Measurements from ENCODE around the gene HDAC9.

The HDAC9 gene

GRCh38 chr7:18468795-18469194 is 26.8 kb upstream of the HDAC9 start:
- no peaks in the 10 kb centered on the region for H3K36me3 ChIP-seq (ENCODE audit: control insufficient read depth in 2 of 2, insufficient read depth in 2 of 2, low read length in 2 of 2)
- H3K4me1 ChIP-seq (ENCODE audit: control insufficient read depth, insufficient read depth, low read length) = no peaks in the 10 kb centered on the region
- H3K9me3 ChIP-seq (ENCODE audit: control insufficient read depth in 2 of 2, low read length in 2 of 2) = no peaks in the 10 kb centered on the region
- H3K27me3 ChIP-seq (ENCODE audit: control insufficient read depth in 1 of 2, insufficient read depth in 2 of 2, low read length in 2 of 2) = no peaks in the 10 kb centered on the region
- H3K27ac ChIP-seq (ENCODE audit: low read length) = no peak overlapping the region
- no peak overlapping the region for H3K4me3 ChIP-seq (ENCODE audit: low read length in 2 of 2)
- no peak overlapping the region for H3K9ac ChIP-seq (ENCODE audit: low read length in 2 of 2)

DNA sequence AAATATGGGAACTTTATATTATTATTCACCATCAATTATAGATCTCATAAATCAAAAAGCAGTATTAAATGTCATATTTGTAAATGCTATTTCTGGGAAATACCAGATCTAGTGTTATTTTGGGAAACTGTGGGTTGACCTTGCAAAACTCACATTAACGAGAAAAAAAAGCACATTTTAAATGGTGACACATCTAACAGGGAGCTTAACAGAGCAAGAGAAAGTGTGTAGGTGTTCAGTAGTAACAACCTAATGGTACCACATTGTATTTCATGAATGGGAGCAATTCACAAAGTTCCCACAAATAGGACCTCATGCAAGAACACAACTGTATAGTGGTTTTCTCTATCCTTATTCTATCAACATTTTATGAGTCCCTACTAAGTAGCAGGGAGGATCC is 26.2 kb upstream of the HDAC9 start:
- Histone ChIP-seq H3K27me3 (ENCODE audit: control insufficient read depth in 1 of 2, insufficient read depth in 2 of 2, low read length in 2 of 2) (no peaks in the 10 kb centered on the region), H3K9ac (ENCODE audit: low read length in 2 of 2) (no peak overlapping the region), H3K36me3 (ENCODE audit: control insufficient read depth in 2 of 2, insufficient read depth in 2 of 2, low read length in 2 of 2) (no peaks in the 10 kb centered on the region), H3K4me3 (ENCODE audit: low read length in 2 of 2) (no peak overlapping the region), H3K9me3 (ENCODE audit: control insufficient read depth in 2 of 2, low read length in 2 of 2) (no peaks in the 10 kb centered on the region), H3K4me1 (ENCODE audit: control insufficient read depth, insufficient read depth, low read length) (no peaks in the 10 kb centered on the region), H3K27ac (ENCODE audit: low read length) (no peak overlapping the region)

DNA sequence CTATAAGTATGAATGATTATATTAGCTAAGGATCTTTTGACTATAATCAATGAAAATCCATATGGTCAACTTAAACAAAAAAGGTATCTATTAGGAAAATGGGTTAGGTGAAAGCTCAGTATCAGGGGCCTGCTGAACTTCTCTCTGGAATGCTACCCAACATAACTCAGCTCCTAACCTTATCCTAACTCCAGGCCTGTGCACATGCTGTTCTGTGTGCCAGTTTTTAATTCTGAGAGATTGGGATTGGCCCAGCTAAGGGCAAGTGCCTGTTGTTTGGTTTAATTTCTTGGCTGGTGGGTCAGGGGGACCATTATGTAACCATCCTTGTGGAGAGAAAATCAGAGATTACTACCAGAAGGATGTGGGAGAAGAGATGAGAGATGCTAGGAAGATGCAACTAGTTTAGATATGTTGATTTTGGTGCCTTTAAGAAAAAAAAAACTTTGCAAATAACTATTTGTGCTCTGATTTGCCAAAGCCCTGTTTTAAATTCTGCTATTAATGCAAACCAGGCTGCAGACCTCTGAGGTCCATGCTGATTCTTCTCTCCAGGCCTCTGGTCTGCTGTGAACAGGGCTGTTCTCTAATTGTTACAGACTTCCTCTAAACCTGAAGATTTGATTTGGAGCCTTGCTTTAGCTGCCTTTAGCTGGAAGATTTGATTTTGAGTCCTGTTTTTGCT is 23.9 kb upstream of the HDAC9 start:
- Histone ChIP-seq H3K27me3 (ENCODE audit: control insufficient read depth in 1 of 2, insufficient read depth in 2 of 2, low read length in 2 of 2) (no peaks in the 10 kb centered on the region), H3K4me1 (ENCODE audit: control insufficient read depth, insufficient read depth, low read length) (no peaks in the 10 kb centered on the region), H3K4me3 (ENCODE audit: low read length in 2 of 2) (no peak overlapping the region), H3K9ac (ENCODE audit: low read length in 2 of 2) (no peak overlapping the region), H3K27ac (ENCODE audit: low read length) (no peak overlapping the region), H3K36me3 (ENCODE audit: control insufficient read depth in 2 of 2, insufficient read depth in 2 of 2, low read length in 2 of 2) (no peaks in the 10 kb centered on the region), H3K9me3 (ENCODE audit: control insufficient read depth in 2 of 2, low read length in 2 of 2) (no peaks in the 10 kb centered on the region)

DNA sequence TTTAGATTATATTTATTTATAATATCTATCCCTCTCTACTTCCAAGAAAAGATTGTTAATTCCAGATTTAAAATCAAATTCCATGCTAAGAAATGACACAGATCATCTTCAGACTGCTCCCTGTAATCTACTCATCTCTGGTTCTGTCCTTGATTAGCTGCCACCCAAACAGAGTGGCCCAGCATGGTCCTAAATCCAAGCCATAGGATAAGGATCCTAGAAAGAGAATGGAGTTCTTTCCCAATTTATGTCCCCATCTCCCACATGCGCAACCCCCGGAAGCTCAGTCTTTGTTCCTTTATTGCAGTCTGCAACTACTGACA is 23.4 kb upstream of the HDAC9 start:
- Histone ChIP-seq H3K36me3 (ENCODE audit: control insufficient read depth in 2 of 2, insufficient read depth in 2 of 2, low read length in 2 of 2) (no peaks in the 10 kb centered on the region), H3K27ac (ENCODE audit: low read length) (no peak overlapping the region), H3K27me3 (ENCODE audit: control insufficient read depth in 1 of 2, insufficient read depth in 2 of 2, low read length in 2 of 2) (no peaks in the 10 kb centered on the region), H3K4me3 (ENCODE audit: low read length in 2 of 2) (no peak overlapping the region), H3K9ac (ENCODE audit: low read length in 2 of 2) (no peak overlapping the region), H3K9me3 (ENCODE audit: control insufficient read depth in 2 of 2, low read length in 2 of 2) (no peaks in the 10 kb centered on the region), H3K4me1 (ENCODE audit: control insufficient read depth, insufficient read depth, low read length) (no peaks in the 10 kb centered on the region)

DNA sequence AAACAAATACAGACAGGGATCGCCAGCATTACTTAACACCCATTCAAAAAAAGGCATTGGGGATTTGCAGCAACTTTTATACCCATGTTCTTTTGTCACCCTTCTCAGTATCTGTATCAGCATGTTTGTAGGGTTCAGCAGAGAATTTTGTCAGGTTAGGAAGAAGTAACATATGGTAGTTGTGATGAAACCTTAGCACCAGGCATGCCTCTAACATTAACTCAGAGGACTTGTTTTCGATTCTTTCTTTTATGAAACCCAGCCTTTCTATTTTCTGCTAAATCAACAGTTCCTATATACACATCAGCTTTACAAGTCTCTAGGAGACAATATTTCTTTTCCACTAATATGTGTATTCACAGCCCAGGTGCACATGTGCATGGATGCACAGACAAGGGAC is 22.4 kb upstream of the HDAC9 start:
- Histone ChIP-seq H3K4me1 (ENCODE audit: control insufficient read depth, insufficient read depth, low read length) (no peaks in the 10 kb centered on the region), H3K27ac (ENCODE audit: low read length) (no peak overlapping the region), H3K4me3 (ENCODE audit: low read length in 2 of 2) (no peak overlapping the region), H3K9ac (ENCODE audit: low read length in 2 of 2) (no peak overlapping the region), H3K36me3 (ENCODE audit: control insufficient read depth in 2 of 2, insufficient read depth in 2 of 2, low read length in 2 of 2) (no peaks in the 10 kb centered on the region), H3K9me3 (ENCODE audit: control insufficient read depth in 2 of 2, low read length in 2 of 2) (no peaks in the 10 kb centered on the region), H3K27me3 (ENCODE audit: control insufficient read depth in 1 of 2, insufficient read depth in 2 of 2, low read length in 2 of 2) (no peaks in the 10 kb centered on the region)

DNA sequence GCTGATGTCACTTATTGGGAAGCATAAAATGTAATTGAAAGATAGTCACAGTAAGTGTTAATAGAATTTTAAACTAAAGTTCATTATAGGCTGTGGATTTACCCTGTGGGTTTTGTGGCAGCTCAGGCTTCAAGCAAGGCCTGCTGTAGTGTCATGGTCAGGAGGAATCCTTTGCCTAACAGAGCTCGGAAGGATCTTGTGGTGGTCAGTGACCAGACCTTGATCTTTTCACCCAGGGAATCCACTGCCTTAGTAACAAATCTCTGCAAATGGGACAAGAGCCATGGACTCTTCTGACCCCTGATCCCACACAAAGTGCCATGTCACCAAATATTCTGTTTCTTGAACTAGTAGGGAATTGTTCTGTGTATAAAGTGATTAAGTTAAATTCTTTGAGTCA is 20.6 kb upstream of the HDAC9 start:
- no peak overlapping the region for H3K4me3 ChIP-seq (ENCODE audit: low read length in 2 of 2)
- H3K9me3 ChIP-seq (ENCODE audit: control insufficient read depth in 2 of 2, low read length in 2 of 2) = no peaks in the 10 kb centered on the region
- no peaks in the 10 kb centered on the region for H3K27me3 ChIP-seq (ENCODE audit: control insufficient read depth in 1 of 2, insufficient read depth in 2 of 2, low read length in 2 of 2)
- H3K4me1 ChIP-seq (ENCODE audit: control insufficient read depth, insufficient read depth, low read length) = no peaks in the 10 kb centered on the region
- H3K27ac ChIP-seq (ENCODE audit: low read length) = no peak overlapping the region
- H3K9ac ChIP-seq (ENCODE audit: low read length in 2 of 2) = no peak overlapping the region
- H3K36me3 ChIP-seq (ENCODE audit: control insufficient read depth in 2 of 2, insufficient read depth in 2 of 2, low read length in 2 of 2) = no peaks in the 10 kb centered on the region

GRCh38 chr7:18475488-18475887 is 20.1 kb upstream of the HDAC9 start:
- H3K36me3 ChIP-seq (ENCODE audit: control insufficient read depth in 2 of 2, insufficient read depth in 2 of 2, low read length in 2 of 2) = no peaks in the 10 kb centered on the region
- H3K27me3 ChIP-seq (ENCODE audit: control insufficient read depth in 1 of 2, insufficient read depth in 2 of 2, low read length in 2 of 2) = no peaks in the 10 kb centered on the region
- no peaks in the 10 kb centered on the region for H3K4me1 ChIP-seq (ENCODE audit: control insufficient read depth, insufficient read depth, low read length)
- H3K9ac ChIP-seq (ENCODE audit: low read length in 2 of 2) = no peak overlapping the region
- no peaks in the 10 kb centered on the region for H3K9me3 ChIP-seq (ENCODE audit: control insufficient read depth in 2 of 2, low read length in 2 of 2)
- no peak overlapping the region for H3K27ac ChIP-seq (ENCODE audit: low read length)
- H3K4me3 ChIP-seq (ENCODE audit: low read length in 2 of 2) = no peak overlapping the region

DNA sequence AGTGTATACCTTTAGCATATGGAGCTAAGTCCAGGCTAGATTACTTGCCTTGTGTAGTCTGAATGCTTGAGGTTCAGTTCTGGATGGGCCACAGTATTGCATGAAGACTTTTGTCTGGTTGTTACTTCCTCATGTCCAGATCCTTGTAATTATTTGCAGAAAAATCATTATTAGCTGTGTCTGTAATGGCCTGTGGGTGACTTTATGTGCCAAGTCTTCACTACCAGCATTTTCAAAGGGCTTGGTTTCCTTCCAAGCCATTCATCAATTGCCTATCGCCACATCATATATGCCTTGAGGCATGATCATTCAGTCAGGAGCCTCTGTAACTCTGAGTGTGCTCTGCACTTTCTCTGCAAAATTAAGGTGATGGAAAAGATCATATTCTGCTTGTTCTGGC is 13.8 kb upstream of the HDAC9 start:
- Histone ChIP-seq H3K4me1 (ENCODE audit: control insufficient read depth, insufficient read depth, low read length) (no peaks in the 10 kb centered on the region), H3K9me3 (ENCODE audit: control insufficient read depth in 2 of 2, low read length in 2 of 2) (no peaks in the 10 kb centered on the region), H3K4me3 (ENCODE audit: low read length in 2 of 2) (no peak overlapping the region), H3K27ac (ENCODE audit: low read length) (no peak overlapping the region), H3K27me3 (ENCODE audit: control insufficient read depth in 1 of 2, insufficient read depth in 2 of 2, low read length in 2 of 2) (no peaks in the 10 kb centered on the region), H3K9ac (ENCODE audit: low read length in 2 of 2) (no peak overlapping the region), H3K36me3 (ENCODE audit: control insufficient read depth in 2 of 2, insufficient read depth in 2 of 2, low read length in 2 of 2) (no peaks in the 10 kb centered on the region)

DNA sequence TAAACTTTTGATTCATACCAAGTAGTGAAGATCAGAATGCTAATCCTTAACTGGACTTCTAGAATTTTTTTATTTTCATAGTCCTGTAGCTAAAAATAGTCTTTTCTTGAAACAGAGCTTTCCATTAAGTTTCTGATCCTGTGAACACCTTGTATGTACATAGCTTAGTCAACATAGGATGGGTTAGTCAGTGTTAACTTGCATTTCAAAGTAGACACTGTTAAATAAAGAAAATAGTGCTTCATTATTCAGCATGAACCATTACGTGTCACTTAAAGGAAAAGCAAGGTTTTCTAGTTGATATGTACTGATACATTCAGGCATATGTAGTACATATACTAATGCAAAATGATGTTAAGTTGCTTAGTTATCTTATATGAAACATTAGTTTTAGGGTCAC is 7.5 kb upstream of the HDAC9 start:
- H3K4me3 ChIP-seq (ENCODE audit: low read length in 2 of 2) = no peak overlapping the region
- H3K36me3 ChIP-seq (ENCODE audit: control insufficient read depth in 2 of 2, insufficient read depth in 2 of 2, low read length in 2 of 2) = no peaks in the 10 kb centered on the region
- no peak overlapping the region for H3K27ac ChIP-seq (ENCODE audit: low read length)
- H3K9ac ChIP-seq (ENCODE audit: low read length in 2 of 2) = no peak overlapping the region
- no peaks in the 10 kb centered on the region for H3K9me3 ChIP-seq (ENCODE audit: control insufficient read depth in 2 of 2, low read length in 2 of 2)
- no peaks in the 10 kb centered on the region for H3K4me1 ChIP-seq (ENCODE audit: control insufficient read depth, insufficient read depth, low read length)
- no peaks in the 10 kb centered on the region for H3K27me3 ChIP-seq (ENCODE audit: control insufficient read depth in 1 of 2, insufficient read depth in 2 of 2, low read length in 2 of 2)

DNA sequence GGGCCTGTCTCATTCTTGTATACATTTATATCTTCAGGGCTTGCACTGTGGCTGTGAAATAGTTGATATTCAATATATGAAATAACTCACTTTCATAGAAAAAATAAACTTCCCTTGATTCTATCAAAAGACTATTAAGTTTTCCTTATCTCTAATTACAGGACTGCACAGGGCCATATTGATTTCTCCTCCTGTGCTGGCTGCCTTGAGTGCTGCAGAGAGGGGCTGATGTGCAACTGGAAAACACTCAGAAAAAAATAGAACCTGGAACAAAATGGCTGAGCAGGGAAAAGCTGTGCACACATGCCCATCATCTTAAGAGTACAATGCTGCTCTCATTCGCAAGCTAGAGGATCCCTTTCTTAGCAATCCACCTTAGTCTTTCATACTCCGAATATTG is 5.9 kb upstream of the HDAC9 start:
- Histone ChIP-seq H3K27me3 (ENCODE audit: control insufficient read depth in 1 of 2, insufficient read depth in 2 of 2, low read length in 2 of 2) (no peaks in the 10 kb centered on the region), H3K9ac (ENCODE audit: low read length in 2 of 2) (no peak overlapping the region), H3K36me3 (ENCODE audit: control insufficient read depth in 2 of 2, insufficient read depth in 2 of 2, low read length in 2 of 2) (no peaks in the 10 kb centered on the region), H3K27ac (ENCODE audit: low read length) (no peak overlapping the region), H3K4me3 (ENCODE audit: low read length in 2 of 2) (no peak overlapping the region), H3K4me1 (ENCODE audit: control insufficient read depth, insufficient read depth, low read length) (no peaks in the 10 kb centered on the region), H3K9me3 (ENCODE audit: control insufficient read depth in 2 of 2, low read length in 2 of 2) (no peaks in the 10 kb centered on the region)

DNA sequence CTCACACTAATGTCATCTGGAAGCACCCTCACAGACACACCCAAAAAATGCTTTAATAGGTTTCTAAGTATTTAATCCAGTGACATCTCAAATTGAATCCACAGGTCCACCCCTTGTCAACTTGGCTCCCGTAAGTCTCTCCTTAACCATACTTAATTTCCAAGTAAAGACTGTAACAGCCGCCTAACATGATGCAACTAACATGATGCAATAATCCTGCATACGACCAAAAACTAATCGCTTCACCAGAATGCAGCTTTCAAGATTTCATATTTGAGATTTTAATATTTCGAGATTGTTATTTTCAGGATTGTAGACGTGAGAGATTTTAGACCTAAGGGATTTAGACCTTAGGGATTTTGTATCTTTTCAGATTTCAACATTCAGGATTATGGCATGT is 3.7 kb upstream of the HDAC9 start:
- Histone ChIP-seq H3K4me3 (ENCODE audit: low read length in 2 of 2) (no peak overlapping the region), H3K4me1 (ENCODE audit: control insufficient read depth, insufficient read depth, low read length) (peaks cover 4% of the 10 kb centered on the region), H3K9me3 (ENCODE audit: control insufficient read depth in 2 of 2, low read length in 2 of 2) (no peaks in the 10 kb centered on the region), H3K9ac (ENCODE audit: low read length in 2 of 2) (no peak overlapping the region), H3K27ac (ENCODE audit: low read length) (no peak overlapping the region), H3K36me3 (ENCODE audit: control insufficient read depth in 2 of 2, insufficient read depth in 2 of 2, low read length in 2 of 2) (no peaks in the 10 kb centered on the region), H3K27me3 (ENCODE audit: control insufficient read depth in 1 of 2, insufficient read depth in 2 of 2, low read length in 2 of 2) (no peaks in the 10 kb centered on the region)
